Measurements from ENCODE around the gene METRNL. TPM values are rescaled to one million over a fixed set of nuclear protein-coding genes. Genes with fewer than 3 reads are reported as not detected.
"Not testable (repeated sequence)": the region's sequence is repeated elsewhere in the genome, so short reads cannot be mapped to it uniquely, and the experiment has no call there.

METRNL gene
- total RNA-seq, 2 experiments from 2014 or later, result 14.4 to 15.2 TPM

DNA sequence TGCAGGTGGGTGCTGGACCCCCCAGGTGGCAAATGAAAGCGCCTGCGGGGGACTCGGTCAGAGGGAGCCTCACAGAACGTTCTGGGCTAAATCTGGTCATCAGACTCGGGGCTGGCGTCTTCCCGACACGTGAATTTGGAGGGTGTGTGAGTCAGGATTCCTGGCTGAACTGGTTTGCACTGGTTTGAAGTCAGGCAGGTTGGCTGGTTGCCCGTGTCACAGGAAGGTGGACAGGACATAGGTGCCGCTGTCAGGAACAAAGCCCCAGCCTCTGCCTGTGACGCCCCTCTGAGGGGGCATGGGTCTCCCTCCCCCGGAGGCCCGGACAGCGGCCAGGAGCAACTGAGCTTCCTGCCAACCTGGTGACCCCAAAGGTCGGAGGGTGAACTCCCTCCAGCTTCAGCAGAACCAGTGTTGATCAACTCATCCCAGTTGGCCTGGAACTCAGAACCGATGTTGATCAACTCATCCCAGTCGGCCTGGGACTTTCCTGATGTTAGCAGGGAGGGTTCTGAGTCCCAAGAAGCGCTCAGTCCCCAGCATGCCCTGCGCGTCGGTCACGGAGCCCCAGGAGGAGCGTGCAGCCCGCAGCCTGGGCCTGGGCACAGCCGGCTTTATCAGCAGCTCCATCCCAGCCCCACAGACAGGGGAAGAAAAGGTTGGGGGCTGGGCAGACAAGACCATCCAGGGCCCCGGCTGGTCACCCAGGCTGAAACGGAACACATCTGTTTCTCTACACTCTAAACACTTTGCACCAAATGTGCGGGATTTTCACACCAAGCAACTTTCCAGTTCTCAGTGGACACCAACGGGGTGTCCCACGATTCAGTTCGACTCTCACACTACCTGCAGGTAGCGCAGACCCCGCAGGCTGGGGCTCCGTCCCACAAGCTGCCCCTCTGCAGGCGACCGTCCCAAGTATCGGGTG lies 14.4 kb upstream of the METRNL start:
- Mint-ChIP-seq H3K36me3 (ENCODE audit: low read depth) (no peaks in the 10 kb centered on the region), H3K4me3 (no peak overlapping the region), H3K27ac (no peak overlapping the region), H3K27me3 (ENCODE audit: low read depth) (no peaks in the 10 kb centered on the region), H3K4me1 (ENCODE audit: low read depth) (peaks cover 12% of the 10 kb centered on the region), H3K9me3 (no peaks in the 10 kb centered on the region)
- CTCF ChIA-PET, result no interaction called here
- intact Hi-C loops (cut with micrococcal nuclease), result no loop called here
- DNase-seq, result peak; percentile 4

DNA sequence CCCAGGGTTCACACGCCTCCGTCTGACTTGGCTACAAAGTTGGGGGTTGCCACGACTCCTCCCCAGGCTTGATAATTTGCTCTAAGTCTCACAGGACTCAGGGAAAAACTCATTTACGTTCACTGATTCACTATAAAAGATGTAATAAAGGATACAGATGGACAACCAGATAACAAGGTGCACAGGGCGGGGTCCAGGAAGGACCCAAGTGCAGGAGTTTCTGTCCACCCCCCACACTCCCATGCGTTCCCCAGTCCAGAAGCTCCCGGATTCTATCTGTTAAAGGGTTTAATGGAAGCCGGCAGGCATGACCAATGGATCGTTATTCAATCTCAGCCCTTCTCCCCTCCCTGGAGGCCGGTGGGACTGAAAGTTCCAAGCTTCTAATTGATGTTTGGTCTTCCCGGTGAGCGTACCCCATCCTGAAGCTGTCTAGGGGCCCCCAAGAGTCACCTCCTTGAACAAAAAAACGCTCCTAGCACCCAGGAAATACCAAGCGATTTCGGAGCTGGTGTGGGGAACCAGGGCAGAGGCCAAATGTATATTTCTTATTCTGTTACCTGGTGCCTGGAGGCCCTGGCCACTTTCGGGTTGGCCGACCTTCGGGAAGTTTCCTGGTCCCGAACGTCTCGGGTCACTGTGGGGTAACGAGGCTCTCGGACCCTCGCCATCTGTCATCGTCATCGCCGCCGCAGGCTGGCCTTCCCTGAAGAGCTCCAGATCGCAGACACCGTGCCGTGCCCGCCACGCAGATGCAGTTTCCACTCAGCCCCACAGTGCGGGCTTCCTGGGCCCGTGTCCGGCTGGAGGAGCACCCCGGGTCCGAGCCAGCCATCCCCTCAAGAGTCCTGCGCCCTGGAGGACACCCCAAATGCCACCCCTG lies 13.5 kb upstream of the METRNL start:
- H3K27ac Mint-ChIP-seq, result no peak overlapping the region
- H3K9me3 Mint-ChIP-seq, result no peaks in the 10 kb centered on the region
- DNase-seq, result peak; percentile 1
- no peak overlapping the region for H3K4me3 Mint-ChIP-seq
- H3K27me3 Mint-ChIP-seq (ENCODE audit: low read depth), result no peaks in the 10 kb centered on the region
- CTCF ChIA-PET, result no interaction called here
- H3K4me1 Mint-ChIP-seq (ENCODE audit: low read depth), result peaks cover 18% of the 10 kb centered on the region
- H3K36me3 Mint-ChIP-seq (ENCODE audit: low read depth), result no peaks in the 10 kb centered on the region
- intact Hi-C loops (cut with micrococcal nuclease), result no loop called here

DNA sequence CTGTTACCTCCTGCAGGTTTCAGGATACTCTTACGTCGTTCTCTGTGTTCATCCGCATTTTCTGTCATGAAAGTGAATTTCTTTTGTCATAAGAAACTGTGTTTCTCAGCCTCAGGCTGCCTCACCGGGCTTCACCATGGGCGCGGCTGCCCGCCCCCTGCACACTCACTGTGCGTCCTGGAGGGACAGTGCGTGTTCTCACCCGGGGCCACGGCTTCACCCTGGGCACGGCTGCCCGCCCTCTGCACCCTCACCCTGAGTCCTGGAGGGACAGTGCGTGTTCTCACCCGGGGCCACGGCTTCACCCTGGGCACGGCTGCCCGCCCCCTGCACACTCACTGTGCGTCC lies 12.9 kb upstream of the METRNL start:
- H3K4me1 Mint-ChIP-seq (ENCODE audit: low read depth), result peaks cover 23% of the 10 kb centered on the region
- H3K36me3 Mint-ChIP-seq (ENCODE audit: low read depth); H3K4me3 Mint-ChIP-seq; CTCF ChIA-PET; H3K27me3 Mint-ChIP-seq (ENCODE audit: low read depth); H3K9me3 Mint-ChIP-seq; intact Hi-C loops (cut with micrococcal nuclease); DNase-seq; H3K27ac Mint-ChIP-seq: not testable (repeated sequence)

DNA sequence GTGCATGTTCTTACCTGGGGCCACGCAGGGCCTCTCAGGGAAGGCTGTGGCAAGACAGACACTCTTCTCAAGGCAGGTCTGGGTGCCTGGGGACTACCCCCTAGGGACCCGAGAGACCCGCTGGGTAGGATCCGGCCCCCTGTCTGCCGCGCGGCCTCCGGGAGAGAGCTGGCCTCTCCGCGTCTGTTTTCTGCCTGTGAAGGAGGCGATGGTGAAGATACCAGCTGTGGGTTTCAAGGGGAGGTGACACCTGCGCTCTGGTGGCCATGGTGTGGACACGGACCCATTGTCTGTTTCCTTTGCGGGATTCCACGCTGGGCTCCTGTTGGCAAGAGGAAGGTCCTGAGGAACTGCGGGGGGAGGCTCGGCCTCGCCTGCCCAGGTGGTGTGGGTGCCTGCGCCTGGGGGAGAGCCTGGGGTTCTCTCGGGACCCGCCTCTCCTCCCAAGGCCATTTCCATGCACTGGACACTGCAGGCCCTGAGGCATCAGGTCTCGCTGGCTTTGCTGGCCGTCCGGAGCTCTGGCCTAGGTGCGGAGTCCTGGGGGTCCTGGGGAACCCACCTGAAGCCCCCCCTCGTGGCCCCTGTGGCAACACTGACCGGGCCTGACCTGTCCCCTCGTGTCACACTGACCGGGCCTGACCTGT lies 12.2 kb upstream of the METRNL start:
- no peak overlapping the region for H3K4me3 Mint-ChIP-seq
- H3K27me3 Mint-ChIP-seq (ENCODE audit: low read depth), result no peaks in the 10 kb centered on the region
- intact Hi-C loops (cut with micrococcal nuclease), result no loop called here
- H3K36me3 Mint-ChIP-seq (ENCODE audit: low read depth), result no peaks in the 10 kb centered on the region
- H3K9me3 Mint-ChIP-seq, result no peaks in the 10 kb centered on the region
- peaks cover 30% of the 10 kb centered on the region for H3K4me1 Mint-ChIP-seq (ENCODE audit: low read depth)
- H3K27ac Mint-ChIP-seq, result no peak overlapping the region
- DNase-seq, result no peak
- CTCF ChIA-PET, result no interaction called here

DNA sequence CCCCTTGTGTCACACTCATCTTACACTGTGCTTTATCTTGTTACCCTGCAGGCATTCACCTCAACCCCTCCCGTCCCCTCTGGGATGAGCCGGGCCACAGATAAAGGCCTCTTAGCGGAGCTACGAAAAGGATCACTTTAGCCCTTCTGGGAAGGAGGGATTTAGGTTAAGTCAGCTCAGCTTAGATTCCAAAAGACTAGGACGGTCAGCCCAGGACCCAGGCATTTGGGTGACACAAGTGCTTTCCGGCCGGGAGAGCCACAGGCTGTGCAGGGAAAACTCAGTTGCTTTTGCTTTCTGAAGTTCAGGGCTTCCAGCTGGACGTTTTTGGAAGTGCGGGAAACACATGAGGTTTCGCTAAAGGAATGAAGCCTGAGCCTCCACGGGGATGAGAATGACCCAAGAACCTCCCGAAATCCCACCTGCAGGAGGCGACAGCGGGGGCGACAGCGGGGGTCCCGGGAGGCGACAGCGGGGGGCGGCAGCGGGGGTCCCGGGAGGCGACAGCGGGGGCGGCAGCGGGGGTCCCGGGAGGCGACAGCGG lies 11.6 kb upstream of the METRNL start:
- Mint-ChIP-seq H3K27ac (no peak overlapping the region), H3K36me3 (ENCODE audit: low read depth) (no peaks in the 10 kb centered on the region), H3K9me3 (no peaks in the 10 kb centered on the region), H3K4me3 (no peak overlapping the region), H3K27me3 (ENCODE audit: low read depth) (no peaks in the 10 kb centered on the region), H3K4me1 (ENCODE audit: low read depth) (peaks cover 31% of the 10 kb centered on the region)
- no peak for DNase-seq
- CTCF ChIA-PET, result no interaction called here
- intact Hi-C loops (cut with micrococcal nuclease), result no loop called here

DNA sequence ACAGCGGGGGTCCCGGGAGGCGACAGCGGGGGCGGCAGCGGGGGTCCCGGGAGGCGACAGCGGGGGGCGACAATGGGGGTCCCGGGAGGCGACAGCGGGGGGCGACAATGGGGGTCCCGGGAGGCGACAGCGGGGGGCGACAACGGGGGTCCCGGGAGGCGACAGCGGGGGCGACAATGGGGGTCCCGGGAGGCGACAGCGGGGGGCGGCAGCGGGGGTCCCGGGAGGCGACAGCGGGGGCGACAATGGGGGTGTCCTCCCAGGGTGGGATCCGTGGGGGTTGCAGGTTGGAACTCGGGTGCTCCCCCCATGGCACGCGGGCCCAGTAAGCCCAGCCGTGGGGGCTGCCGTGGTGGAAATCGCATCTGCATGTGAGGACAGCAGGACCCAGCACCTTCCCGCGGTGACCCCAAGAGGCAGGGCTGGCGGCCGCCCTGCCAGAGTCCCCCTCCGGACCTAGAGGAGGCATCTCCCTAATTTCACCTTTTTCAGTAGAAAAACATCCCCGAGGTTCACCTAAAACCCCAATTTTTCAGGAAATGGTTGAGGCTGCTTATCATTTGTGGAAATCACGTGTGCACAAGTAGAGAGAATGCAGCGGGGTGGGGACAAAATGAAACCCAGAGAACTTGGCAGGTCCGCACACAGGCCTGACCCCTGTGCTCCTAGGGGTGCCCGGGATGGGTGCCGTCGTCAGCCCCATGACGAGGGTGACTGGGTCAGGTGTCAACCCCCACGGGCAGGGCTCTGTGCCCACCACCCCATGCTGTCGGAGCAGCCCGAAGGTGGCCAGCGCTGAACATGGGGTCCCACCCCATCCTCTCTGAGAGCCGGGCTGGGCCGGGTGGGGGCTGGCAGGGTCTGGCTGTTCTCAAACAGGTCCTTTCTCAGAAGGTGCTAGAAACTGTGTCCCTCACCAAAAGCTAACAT lies 10.5 kb upstream of the METRNL start:
- CTCF ChIA-PET, result no interaction called here
- Mint-ChIP-seq H3K9me3 (no peaks in the 10 kb centered on the region), H3K27me3 (ENCODE audit: low read depth) (no peaks in the 10 kb centered on the region), H3K4me1 (ENCODE audit: low read depth) (peaks cover 31% of the 10 kb centered on the region), H3K4me3 (no peak overlapping the region), H3K27ac (no peak overlapping the region), H3K36me3 (ENCODE audit: low read depth) (no peaks in the 10 kb centered on the region)
- intact Hi-C loops (cut with micrococcal nuclease), result no loop called here
- DNase-seq, result no peak

DNA sequence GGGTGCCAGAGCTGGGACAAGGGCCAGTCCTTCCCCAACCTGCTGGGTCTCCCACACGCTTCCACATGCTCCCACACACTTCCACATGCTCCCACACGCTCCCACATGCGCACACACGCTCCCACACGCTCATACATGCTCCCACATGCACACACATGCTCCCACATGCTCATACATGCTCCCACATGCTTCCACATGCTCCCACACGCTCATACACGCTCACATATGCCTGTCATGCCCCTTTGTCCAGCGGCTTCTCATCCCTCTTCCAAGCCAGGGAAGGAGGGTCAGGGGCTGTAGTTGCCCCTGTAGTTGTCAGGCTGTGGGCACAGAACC lies 9.9 kb upstream of the METRNL start:
- H3K4me3 Mint-ChIP-seq, result no peak overlapping the region
- CTCF ChIA-PET, result no interaction called here

DNA sequence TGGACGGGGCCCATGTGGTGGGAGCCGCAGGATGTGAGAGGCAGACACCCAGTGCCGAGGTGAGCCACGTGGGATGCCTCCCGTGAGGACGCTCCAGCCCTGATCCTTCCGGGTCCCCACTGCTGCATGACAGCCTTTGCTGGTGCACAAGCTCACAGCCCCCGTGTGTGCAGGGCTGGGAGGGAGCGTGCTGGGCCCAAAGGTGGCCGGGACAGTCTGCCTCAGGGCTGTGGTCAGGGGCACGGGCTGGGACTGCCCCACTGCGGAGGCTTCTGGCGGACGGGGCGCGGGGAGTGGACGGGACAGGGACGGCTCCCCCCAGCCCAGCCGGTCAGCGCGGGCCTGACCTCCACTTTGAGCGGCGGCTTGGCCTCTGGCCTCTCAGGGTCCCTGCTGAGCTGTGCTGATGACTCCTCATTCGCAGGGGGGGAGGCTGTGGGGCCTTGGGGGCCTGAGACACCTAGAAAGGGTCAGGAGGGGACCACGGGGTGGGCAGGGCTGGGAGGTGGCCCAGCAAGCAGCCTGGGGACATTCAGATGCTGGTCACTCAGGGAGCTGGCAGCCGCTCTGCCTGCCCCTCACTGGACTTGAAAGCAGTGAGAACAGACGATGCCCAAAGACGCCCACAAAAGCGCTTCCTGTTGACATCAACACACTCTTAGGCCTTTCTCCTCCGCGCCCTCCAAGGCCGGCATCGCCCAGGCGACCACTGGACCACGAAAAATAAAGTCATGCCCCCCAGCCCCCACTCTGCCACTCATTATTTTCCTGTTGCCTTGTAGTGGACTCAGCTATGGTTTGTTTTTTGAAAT lies 9.3 kb upstream of the METRNL start:
- no peaks in the 10 kb centered on the region for H3K27me3 Mint-ChIP-seq (ENCODE audit: low read depth)
- CTCF ChIA-PET, result no interaction called here
- H3K4me3 Mint-ChIP-seq, result no peak overlapping the region
- no peaks in the 10 kb centered on the region for H3K36me3 Mint-ChIP-seq (ENCODE audit: low read depth)
- H3K4me1 Mint-ChIP-seq (ENCODE audit: low read depth), result peaks cover 31% of the 10 kb centered on the region
- H3K27ac Mint-ChIP-seq, result no peak overlapping the region
- no peak for DNase-seq
- H3K9me3 Mint-ChIP-seq, result no peaks in the 10 kb centered on the region
- intact Hi-C loops (cut with micrococcal nuclease), result no loop called here

More for the DNA sequence above, 9.9 kb upstream of the METRNL start:
- no peak overlapping the region for H3K27ac Mint-ChIP-seq
- no peaks in the 10 kb centered on the region for H3K27me3 Mint-ChIP-seq (ENCODE audit: low read depth)
- intact Hi-C loops (cut with micrococcal nuclease), result no loop called here
- no peaks in the 10 kb centered on the region for H3K9me3 Mint-ChIP-seq
- H3K36me3 Mint-ChIP-seq (ENCODE audit: low read depth), result no peaks in the 10 kb centered on the region
- no peak for DNase-seq
- peaks cover 31% of the 10 kb centered on the region for H3K4me1 Mint-ChIP-seq (ENCODE audit: low read depth)

DNA sequence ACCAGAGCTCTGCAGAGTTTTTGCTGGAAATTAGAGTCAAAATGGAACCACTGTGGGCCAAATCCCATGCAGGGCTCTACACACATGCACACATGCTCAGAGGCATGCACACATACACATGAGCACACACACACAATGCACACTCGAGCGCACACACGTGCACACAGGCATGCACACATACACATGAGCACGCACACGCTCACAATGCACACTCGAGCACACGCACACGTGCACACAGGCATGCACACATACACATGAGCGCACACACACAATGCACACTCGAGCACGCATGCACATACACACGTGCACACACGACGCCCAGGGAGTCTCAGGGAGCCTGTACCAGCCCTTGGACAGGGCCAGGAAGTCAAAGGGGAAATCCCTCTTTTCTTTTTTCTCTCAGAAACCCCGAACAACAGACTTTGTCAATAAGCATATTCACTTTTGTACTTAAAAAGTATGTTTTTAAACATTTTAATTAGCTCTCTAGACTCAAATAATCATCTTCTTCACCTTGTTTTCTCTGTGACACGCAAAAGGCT lies 8.5 kb upstream of the METRNL start:
- CTCF ChIA-PET, result interaction anchor here (1.0 kb wide), 1 partner anchor 114 kb away, joined by 3 read pairs; no protein-coding TSS in a partner anchor
- Mint-ChIP-seq H3K4me3 (no peak overlapping the region), H3K27ac (no peak overlapping the region), H3K4me1 (ENCODE audit: low read depth) (peaks cover 31% of the 10 kb centered on the region), H3K9me3 (no peaks in the 10 kb centered on the region), H3K36me3 (ENCODE audit: low read depth) (no peaks in the 10 kb centered on the region), H3K27me3 (ENCODE audit: low read depth) (no peaks in the 10 kb centered on the region)
- DNase-seq, result no peak
- intact Hi-C loops (cut with micrococcal nuclease), result no loop called here

DNA sequence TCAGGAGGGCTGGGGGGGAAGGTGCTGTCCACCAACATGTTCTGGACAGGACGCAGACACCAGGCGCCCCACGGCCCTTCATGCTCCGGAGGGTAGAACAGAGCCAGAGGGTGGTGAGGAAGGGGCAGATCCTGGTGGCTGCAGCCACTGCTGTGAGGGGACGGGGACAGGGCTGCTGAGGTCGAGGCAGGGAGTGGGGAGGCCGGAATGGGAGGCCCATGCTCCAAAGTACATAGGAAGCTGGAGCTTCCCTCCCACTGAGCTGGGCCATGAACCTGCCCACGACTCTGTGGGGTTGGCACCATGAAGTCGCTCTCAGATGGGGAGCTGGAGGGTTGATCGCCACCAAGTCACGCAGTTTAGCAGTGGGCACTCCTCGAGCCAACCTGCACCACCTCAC lies 8.0 kb upstream of the METRNL start:
- peaks cover 31% of the 10 kb centered on the region for H3K4me1 Mint-ChIP-seq (ENCODE audit: low read depth)
- CTCF ChIA-PET, result interaction anchor here (1.0 kb wide), 1 partner anchor 113 kb away, joined by 3 read pairs; no protein-coding TSS in a partner anchor
- DNase-seq, result no peak
- H3K4me3 Mint-ChIP-seq, result no peak overlapping the region
- H3K9me3 Mint-ChIP-seq, result no peaks in the 10 kb centered on the region
- no peak overlapping the region for H3K27ac Mint-ChIP-seq
- H3K27me3 Mint-ChIP-seq (ENCODE audit: low read depth), result no peaks in the 10 kb centered on the region
- H3K36me3 Mint-ChIP-seq (ENCODE audit: low read depth), result no peaks in the 10 kb centered on the region
- intact Hi-C loops (cut with micrococcal nuclease), result no loop called here

Data from activated naive CD4-positive, alpha-beta T cell treated with anti-CD3 and anti-CD28 coated beads for 36 hours (primary cell).